GM18951 (cell line): ENCODE data around the gene TAF11L11.
"Not testable (repeated sequence)": the region's sequence is repeated elsewhere in the genome, so short reads cannot be mapped to it uniquely, and the experiment has no call there.

Experiments used
- POLR2A ChIP-seq: IDR thresholded peaks from 4 replicates; pipeline ENCODE4 v1.6.1; 2011; ENCODE audit warnings: mild to moderate bottlenecking; ENCODE audit not compliant: insufficient read length, insufficient read depth; ENCODE audit errors: extremely low read depth
- in situ Hi-C: fragments of 300-500 bp; cut with MboI; formaldehyde crosslinking; loops from one replicate; pipeline ENCODE4 v1.12.0; 2022; ENCODE audit warnings: low sequenced_read_pairs, mixed read lengths, inconsistent platforms; ENCODE audit not compliant: unreplicated experiment

Gene TAF11L11

DNA sequence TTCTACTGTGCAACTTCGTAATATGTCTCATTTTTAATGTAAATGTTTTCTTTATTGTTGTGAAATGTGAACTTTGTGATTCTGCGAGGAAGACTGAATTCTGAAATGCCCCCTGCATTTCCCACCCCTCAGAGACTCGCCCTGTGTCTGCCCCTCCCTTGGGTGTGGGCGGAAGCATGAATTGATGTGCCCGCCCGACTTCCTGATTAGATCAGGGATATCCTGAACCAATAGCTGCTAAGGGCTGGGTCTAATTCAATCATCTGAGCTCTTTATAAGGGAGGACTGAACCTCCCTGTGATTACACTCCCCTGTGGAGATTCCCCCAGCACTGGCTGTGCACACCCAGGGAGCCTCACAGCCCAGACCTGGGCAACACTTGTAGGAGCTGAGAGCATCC is at the start of gene TAF11L11:
TAF11L11 (plus strand) TSS at position 304 of the 400 bp plus-strand sequence.
- in situ Hi-C loops: loop anchor here (10.0 to 25.0 kb wide), 2 partner anchors 79 to 392 kb away; partner anchors contain the start of genes BASP1, TAF11L4, TAF11L5 and TAF11L6

DNA sequence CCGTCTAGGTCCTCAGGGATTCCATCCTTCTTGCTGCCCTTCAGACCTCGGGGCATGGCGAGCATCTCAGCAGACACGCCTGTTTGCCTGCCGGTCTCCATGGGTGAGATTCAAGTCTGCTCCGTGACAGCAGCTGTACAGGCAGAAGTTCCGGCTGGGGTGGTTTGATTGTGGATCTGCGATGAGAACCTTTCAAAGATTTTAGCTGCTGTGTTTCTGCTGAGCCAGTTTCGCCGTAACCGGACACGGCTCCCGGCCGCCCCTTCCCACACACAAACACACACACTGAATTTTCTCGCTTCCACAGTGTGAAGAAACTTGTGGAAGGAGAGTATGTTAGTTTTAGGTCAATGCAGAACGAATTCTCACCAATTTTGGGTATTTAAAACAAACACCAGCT is 18.3 kb upstream of the TAF11L11 start, which contains the start of gene TAF11L7:
TAF11L7 (minus strand) TSS at position 101 of the 400 bp plus-strand sequence.
- in situ Hi-C loops: not testable (repeated sequence)

DNA sequence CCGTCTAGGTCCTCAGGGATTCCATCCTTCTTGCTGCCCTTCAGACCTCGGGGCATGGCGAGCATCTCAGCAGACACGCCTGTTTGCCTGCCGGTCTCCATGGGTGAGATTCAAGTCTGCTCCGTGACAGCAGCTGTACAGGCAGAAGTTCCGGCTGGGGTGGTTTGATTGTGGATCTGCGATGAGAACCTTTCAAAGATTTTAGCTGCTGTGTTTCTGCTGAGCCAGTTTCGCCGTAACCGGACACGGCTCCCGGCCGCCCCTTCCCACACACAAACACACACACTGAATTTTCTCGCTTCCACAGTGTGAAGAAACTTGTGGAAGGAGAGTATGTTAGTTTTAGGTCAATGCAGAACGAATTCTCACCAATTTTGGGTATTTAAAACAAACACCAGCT is 13.1 kb upstream of the TAF11L11 start, which contains the start of gene TAF11L8:
TAF11L8 (minus strand) TSS at position 101 of the 400 bp plus-strand sequence.
- in situ Hi-C loops: not testable (repeated sequence)

DNA sequence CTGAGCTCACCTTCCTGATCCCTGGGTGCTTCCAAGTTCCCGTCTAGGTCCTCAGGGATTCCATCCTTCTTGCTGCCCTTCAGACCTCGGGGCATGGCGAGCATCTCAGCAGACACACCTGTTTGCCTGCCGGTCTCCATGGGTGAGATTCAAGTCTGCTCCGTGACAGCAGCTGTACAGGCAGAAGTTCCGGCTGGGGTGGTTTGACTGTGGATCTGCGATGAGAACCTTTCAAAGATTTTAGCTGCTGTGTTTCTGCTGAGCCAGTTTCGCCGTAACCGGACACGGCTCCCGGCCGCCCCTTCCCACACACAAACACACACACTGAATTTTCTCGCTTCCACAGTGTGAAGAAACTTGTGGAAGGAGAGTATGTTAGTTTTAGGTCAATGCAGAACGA is 9.7 kb upstream of the TAF11L11 start, which contains the start of gene TAF11L9:
TAF11L9 (minus strand) TSS at position 140 of the 400 bp plus-strand sequence.
- in situ Hi-C loops: not testable (repeated sequence)

DNA sequence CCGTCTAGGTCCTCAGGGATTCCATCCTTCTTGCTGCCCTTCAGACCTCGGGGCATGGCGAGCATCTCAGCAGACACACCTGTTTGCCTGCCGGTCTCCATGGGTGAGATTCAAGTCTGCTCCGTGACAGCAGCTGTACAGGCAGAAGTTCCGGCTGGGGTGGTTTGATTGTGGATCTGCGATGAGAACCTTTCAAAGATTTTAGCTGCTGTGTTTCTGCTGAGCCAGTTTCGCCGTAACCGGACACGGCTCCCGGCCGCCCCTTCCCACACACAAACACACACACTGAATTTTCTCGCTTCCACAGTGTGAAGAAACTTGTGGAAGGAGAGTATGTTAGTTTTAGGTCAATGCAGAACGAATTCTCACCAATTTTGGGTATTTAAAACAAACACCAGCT is 6.3 kb upstream of the TAF11L11 start, which contains the start of gene TAF11L10:
TAF11L10 (minus strand) TSS at position 101 of the 400 bp plus-strand sequence.
- in situ Hi-C loops: not testable (repeated sequence)

DNA sequence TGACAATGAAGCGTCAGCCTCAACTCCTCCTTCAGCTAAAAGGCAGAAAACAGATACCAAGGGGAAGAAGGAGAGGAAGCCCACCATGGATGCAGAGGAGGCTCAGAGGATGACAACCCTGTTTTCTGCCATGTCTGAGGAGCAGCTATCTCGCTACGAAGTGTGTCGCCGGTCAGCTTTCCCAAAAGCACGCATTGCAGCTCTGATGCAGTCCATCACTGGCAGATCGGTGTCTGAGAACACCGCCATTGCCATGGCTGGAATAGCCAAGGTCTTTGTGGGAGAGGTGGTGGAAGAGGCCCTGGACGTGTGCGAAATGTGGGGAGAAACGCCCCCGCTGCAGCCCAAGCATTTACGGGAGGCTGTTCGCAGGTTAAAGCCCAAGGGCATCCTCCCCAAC is 968 bp downstream of the TAF11L11 start:
- TF ChIP-seq POLR2A: no peak
- in situ Hi-C loops: loop anchor here (10.0 to 25.0 kb wide), 2 partner anchors 80 to 393 kb away; partner anchors contain the start of genes BASP1, TAF11L4, TAF11L5 and TAF11L6

DNA sequence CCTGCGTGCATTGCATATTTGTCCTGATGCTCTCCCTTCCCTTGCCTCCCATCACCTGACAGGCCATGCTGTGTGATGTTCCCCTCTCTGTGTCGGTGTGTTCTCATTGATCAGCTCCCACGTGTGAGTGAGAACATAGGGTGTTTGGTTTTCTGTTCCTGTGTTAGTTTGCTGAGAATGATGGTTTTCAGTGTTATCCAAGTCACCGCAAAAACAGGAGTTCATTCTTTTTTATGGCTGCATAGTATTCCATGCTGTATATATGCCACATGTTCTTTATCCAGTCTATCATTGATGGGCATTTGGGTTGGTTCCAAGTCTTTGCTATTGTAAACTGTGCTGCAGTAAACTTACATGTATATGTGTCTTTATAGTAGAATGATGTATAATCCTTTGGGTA is 3.5 kb downstream of the TAF11L11 start:
- in situ Hi-C loops: loop anchor here (10.0 to 25.0 kb wide), 2 partner anchors 83 to 395 kb away; partner anchors contain the start of genes BASP1, TAF11L4, TAF11L5 and TAF11L6

DNA sequence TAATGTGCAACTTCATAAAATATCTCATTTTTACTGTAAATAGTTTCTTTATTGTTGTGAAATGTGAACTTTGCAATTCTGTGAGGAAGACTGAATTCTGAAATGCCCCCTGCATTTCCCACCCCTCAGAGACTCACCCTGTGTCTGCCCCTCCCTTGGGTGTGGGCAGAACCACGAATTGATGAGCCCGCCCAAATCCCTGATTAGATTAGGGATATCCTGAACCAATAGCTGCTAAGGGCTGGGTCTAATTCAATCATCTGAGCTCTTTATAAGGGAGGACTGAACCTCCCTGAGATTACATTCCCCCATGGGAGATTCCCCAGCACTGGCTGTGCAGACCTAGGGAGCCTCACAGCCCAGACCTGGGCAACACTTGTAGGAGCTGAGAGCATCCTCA is 6.1 kb downstream of the TAF11L11 start, which contains the start of gene TAF11L12:
TAF11L12 (plus strand) TSS at position 301 of the 400 bp plus-strand sequence.
- in situ Hi-C loops: loop anchor here (25.0 kb wide), 1 partner anchor 398 kb away; the partner anchor contains the start of gene BASP1

DNA sequence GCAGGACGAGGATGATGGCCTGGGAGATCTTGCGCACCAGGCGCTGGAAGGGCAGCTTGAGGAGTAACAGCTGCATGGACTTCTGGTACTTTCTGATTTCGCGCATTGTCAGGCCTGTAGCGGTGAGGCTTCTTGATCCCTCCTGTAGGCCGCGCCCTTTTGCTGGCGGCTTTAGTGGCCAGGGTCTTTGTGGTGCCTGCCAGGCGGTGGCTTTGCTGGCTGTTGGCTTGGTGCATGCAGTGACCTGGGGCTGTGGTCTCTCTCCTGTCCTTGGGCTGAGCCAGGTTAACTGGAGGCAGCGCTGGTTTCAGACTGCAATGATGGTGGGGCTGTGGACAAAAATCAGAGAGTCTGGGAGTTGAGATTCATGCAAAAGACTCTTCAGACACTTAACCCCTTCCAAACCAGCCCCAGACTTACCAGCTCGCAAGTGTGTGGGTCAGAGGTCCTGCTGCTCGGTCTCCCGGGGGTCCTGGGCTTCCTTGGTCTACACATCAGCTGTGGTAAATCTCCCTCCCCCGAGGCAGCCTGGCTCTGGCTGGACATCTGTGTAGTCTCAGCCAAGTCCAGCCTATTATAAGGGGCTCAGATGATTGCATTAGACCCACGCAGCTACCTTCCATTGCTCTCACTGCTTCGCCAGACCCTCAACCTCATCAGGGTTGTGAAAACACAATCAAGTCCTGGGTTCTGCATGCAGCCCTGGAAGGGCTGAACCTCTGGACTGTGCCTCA is 11.1 kb downstream of the TAF11L11 start:
- in situ Hi-C loops: loop anchor here (25.0 kb wide), 1 partner anchor 403 kb away; the partner anchor contains the start of gene BASP1
- TF ChIP-seq POLR2A: no peak

DNA sequence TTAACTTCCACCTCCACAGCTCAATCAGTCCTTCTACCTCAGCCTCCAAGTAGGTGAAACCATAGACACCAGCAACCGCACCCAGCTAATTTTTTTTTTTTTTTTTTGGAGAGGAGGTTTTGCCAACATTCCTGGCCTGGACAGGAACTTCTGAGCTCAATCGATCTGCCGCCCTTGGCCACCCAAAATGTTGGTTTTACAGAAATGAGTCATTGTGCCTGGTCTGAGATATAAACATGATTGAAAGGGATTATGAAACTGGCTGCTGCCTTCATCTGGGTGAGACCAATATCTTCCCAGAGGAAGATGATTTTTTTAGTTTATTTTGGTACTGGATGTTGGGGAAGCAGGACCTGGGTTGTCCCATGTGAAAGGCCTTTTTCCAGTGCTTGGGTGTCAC is 15.4 kb downstream of the TAF11L11 start:
- TF ChIP-seq POLR2A: no peak
- in situ Hi-C loops: loop anchor here (25.0 kb wide), 1 partner anchor 407 kb away; the partner anchor contains the start of gene BASP1

DNA sequence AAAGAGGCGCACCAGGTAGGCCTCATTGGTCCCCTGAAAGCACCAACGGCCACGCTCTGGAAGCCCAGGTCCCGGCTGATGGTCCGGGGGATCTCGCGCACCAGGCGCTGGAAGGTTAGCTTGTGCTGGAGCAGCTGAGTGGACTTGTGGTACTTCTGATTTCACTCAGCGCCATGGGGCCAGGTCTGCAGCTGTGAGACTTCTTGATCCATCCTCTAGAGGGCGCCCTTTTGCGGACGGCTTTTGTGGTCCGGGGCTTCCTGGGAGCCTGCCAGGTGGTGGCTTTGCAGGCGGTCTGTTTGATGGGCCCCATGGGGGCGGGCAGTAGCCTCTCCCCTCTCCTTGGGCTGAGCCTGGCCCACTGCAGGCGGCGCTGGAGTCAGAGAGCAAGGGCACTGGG is 16.6 kb downstream of the TAF11L11 start:
- in situ Hi-C loops: loop anchor here (10.0 to 25.0 kb wide), 2 partner anchors 106 to 408 kb away; partner anchors contain the start of genes BASP1 and TAF11L3
- no peak for TF ChIP-seq POLR2A

DNA sequence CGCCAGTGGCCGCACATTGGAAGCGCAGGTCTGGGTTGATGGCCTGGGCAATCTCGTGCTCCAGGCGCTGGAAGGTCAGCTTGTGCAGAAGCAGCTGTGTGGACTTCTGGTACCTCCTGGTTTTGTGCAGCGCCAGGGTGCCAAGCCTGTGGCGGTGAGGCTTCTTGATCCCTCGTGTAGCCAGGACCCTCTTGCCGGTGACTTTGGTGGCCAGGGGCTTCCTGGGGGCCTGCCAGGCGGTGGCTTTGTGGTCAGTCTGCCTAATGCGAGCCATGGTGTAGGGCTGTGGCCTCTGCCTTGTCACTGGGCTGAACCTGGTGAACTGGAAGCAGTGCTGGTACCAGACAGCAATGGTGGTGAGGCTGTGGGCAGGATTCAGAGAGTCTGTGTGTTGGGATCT is 21.7 kb downstream of the TAF11L11 start:
- no peak for TF ChIP-seq POLR2A
- in situ Hi-C loops: loop anchor here (10.0 kb wide), 1 partner anchor 111 kb away; the partner anchor contains the start of gene TAF11L3

DNA sequence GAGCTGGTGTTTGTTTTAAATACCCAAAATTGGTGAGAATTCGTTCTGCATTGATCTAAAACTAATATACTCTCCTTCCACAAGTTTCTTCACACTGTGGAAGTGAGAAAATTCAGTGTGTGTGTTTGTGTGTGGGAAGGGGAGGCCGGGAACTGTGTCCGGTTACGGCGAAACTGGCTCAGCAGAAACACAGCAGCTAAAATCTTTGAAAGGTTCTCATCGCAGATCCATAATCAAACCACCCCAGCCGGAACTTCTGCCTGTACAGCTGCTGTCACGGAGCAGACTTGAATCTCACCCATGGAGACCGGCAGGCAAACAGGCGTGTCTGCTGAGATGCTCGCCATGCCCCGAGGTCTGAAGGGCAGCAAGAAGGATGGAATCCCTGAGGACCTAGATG is 27.8 kb downstream of the TAF11L11 start, which contains the start of gene TAF11L13:
TAF11L13 (plus strand) TSS at position 301 of the 400 bp plus-strand sequence.
- in situ Hi-C loops: not testable (repeated sequence)

DNA sequence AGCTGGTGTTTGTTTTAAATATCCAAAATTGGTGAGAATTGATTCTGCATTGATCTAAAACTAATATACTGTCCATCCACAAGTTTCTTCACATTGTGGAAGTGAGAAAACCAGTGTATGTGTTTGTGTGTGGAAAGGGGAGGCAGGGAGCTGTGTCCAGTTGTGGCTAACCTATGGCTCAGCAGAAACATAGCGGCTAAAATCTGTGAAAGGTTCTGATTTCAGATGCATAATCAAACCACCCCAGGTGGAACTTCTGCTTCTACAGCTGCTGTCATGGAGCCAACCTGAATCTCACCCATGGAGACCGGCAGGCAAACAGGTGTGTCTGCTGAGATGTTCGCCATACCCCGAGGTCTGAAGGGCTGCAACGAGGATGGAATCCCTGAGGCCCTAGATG is 30.2 kb downstream of the TAF11L11 start, which contains the start of gene TAF11L14:
TAF11L14 (plus strand) TSS at position 301 of the 400 bp plus-strand sequence.
- in situ Hi-C loops: no loop called here
- TF ChIP-seq POLR2A: no peak

DNA sequence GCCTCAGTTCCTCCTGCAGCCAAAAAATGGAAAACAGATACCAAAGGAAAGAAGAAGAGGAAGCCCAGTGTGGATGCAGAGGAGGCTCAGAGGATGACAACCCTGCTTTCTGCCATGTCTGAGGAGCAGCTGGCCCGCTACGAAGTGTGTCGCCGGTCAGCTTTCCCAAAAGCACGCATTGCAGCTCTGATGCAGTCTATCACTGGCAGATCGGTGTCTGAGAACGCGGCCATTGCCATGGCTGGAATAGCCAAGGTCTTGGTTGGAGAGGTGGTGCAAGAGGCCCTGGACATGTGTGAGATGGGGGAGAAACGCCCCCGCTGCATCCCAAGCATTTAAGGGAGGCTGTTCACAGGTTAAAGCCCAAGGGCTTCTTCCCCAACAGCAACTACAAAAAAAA is 45.2 kb downstream of the TAF11L11 start:
- in situ Hi-C loops: not testable (repeated sequence)

DNA sequence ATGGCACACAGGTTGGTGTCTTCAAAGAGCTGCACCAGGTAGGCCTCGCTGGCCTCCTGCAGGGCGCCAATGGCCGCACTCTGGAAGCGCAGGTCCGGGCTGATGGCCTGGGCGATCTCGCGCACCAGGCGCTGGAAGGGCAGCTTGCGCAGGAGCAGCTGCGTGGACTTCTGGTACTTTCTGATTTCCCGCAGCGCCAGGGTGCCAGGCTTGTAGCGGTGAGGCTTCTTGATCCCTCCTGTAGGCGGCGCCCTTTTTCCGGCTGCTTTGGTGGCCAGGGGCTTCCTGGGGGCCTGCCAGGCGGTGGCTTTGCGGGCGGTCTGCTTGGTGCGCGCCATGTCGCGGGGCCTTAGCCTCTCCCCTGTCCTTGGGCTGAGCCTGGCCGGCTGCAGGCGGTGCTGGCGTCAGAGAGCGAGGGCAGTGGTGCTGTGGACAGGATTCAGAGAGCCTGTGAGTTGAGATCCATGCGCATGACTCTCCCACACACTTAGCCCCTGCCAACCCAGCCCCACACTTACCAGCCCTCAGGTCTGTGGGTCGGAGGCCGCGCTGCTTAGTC is 51.3 kb downstream of the TAF11L11 start:
- in situ Hi-C loops: not testable (repeated sequence)
